WTC11 (cell line): ENCODE results near the gene VANGL2. TPM values are rescaled to one million over a fixed set of nuclear protein-coding genes. Genes with fewer than 3 reads are reported as not detected.

ENCODE experiments used
- ATAC-seq: fragments of 200-7000 bp; cut with Tn5 transposase; 2 replicates; pipeline ENCODE4 v1.10.0; 2021; ENCODE audit warnings: mild to moderate bottlenecking, moderate library complexity
- CTCF ChIA-PET: fragments of 300-600 bp; sonication (Branson Sonifier 250); formaldehyde crosslinking; loops from one replicate; lab custom pipeline; 2021; ENCODE audit warnings: antibody characterized with exemption; lab: Charles Lee
- POLR2A ChIA-PET: fragments of 350-600 bp; sonication (Branson Sonifier 250); formaldehyde crosslinking; loops from one replicate; lab custom pipeline; 2021; ENCODE audit warnings: antibody characterized with exemption; lab: Charles Lee
- DNase-seq: peaks from one replicate; pipeline ENCODE4 v3.0.0; 2021; ENCODE audit warnings: low spot score
- H3K27ac Mint-ChIP-seq: 2 replicates; pipeline ENCODE4 v1.8.0; 2021; ENCODE audit warnings: mixed read lengths
- H3K27me3 Mint-ChIP-seq: 2 replicates; pipeline ENCODE4 v1.8.0; 2021; ENCODE audit warnings: low read depth, mild to moderate bottlenecking, moderate library complexity, mixed read lengths
- H3K36me3 Mint-ChIP-seq: 2 replicates; pipeline ENCODE4 v1.8.0; 2021; ENCODE audit warnings: mixed read lengths
- H3K4me1 Mint-ChIP-seq: 2 replicates; pipeline ENCODE4 v1.8.0; 2022; ENCODE audit warnings: mixed read lengths
- H3K4me3 Mint-ChIP-seq: 2 replicates; pipeline ENCODE4 v1.8.0; 2021; ENCODE audit warnings: mild to moderate bottlenecking, moderate library complexity, mixed read lengths
- H3K9me3 Mint-ChIP-seq: 2 replicates; pipeline ENCODE4 v1.8.0; 2021; ENCODE audit warnings: mixed read lengths
- AR ChIP-seq: fragments of 250-450 bp; sonication (Bioruptor Pico); IDR thresholded peaks from 2 replicates; pipeline ENCODE4 v1.9.0; 2021; ENCODE audit warnings: mild to moderate bottlenecking
- FOXP4 ChIP-seq: sonication (generic); formaldehyde crosslinking; IDR thresholded peaks from 2 replicates; pipeline ENCODE4 v1.8.0; 2022; ENCODE audit warnings: mild to moderate bottlenecking, missing genetic modification reagents
- GRHL2 ChIP-seq: fragments of 250-450 bp; sonication (Bioruptor Pico); IDR thresholded peaks from 2 replicates; pipeline ENCODE4 v1.8.0; 2022; ENCODE audit warnings: mild to moderate bottlenecking, moderate library complexity; ENCODE audit not compliant: insufficient replicate concordance, severe bottlenecking
- NFYB ChIP-seq: sonication (generic); formaldehyde crosslinking; conservative IDR thresholded peaks from 2 replicates; pipeline ENCODE4 v1.8.0; 2022; ENCODE audit warnings: low read depth, missing genetic modification reagents
- SMAD4 ChIP-seq: sonication (generic); formaldehyde crosslinking; IDR thresholded peaks from 2 replicates; pipeline ENCODE4 v1.8.0; 2022; ENCODE audit warnings: mild to moderate bottlenecking, missing genetic modification reagents
- SP1 ChIP-seq: sonication (generic); formaldehyde crosslinking; conservative IDR thresholded peaks from 2 replicates; pipeline ENCODE4 v1.8.1; 2022; ENCODE audit warnings: missing genetic modification reagents
- STAT6 ChIP-seq: sonication (generic); formaldehyde crosslinking; conservative IDR thresholded peaks from 2 replicates; pipeline ENCODE4 v1.8.1; 2023; ENCODE audit warnings: mild to moderate bottlenecking, low read depth, missing genetic modification reagents, moderate library complexity
- TCF7 ChIP-seq: sonication (generic); formaldehyde crosslinking; IDR thresholded peaks from 2 replicates; pipeline ENCODE4 v1.8.0; 2022; ENCODE audit warnings: mild to moderate bottlenecking, low read depth, missing genetic modification reagents, moderate library complexity
- ZNF512 ChIP-seq: sonication (generic); formaldehyde crosslinking; IDR thresholded peaks from 2 replicates; pipeline ENCODE4 v1.8.1; 2022; ENCODE audit warnings: missing genetic modification reagents, borderline replicate concordance
- total RNA-seq: library from RNA; stranded (reverse); gene quantifications from 3 replicates; pipeline ENCODE4 v1.2.3, GENCODE V29; 2021

VANGL2 gene
- total RNA-seq, 1 experiment from 2014 or later, result 68.0 TPM

- POLR2A ChIA-PET, result no interaction called here
- peaks cover 98% of the 10 kb centered on the region for H3K4me1 Mint-ChIP-seq
- TF ChIP-seq STAT6 (CRISPR knock-in tag), result no peak
- TF ChIP-seq ZNF512 (CRISPR knock-in tag), result no peak
- peak overlapping the region; percentile 46 for H3K27ac Mint-ChIP-seq
- no peaks in the 10 kb centered on the region for H3K27me3 Mint-ChIP-seq
- DNase-seq (no peak), ATAC-seq (no peak)
- CTCF ChIA-PET, result interaction anchor here (2.1 to 3.0 kb wide), 2 partner anchors 10 to 31 kb away, joined by 7 to 19 read pairs; no protein-coding TSS in a partner anchor
- H3K4me3 Mint-ChIP-seq, result no peak overlapping the region
- no peaks in the 10 kb centered on the region for H3K9me3 Mint-ChIP-seq
- no peaks in the 10 kb centered on the region; the same call in 1 of the 2 replicates for H3K36me3 Mint-ChIP-seq
Measured at GRCh38 chr1:160406131-160406968, 6.0 kb downstream of the VANGL2 start.

- ATAC-seq (no peak), DNase-seq (no peak)
- no peaks in the 10 kb centered on the region for H3K9me3 Mint-ChIP-seq
- no peaks in the 10 kb centered on the region; the same call in 1 of the 2 replicates for H3K36me3 Mint-ChIP-seq
- no peak overlapping the region for H3K4me3 Mint-ChIP-seq
- H3K27ac Mint-ChIP-seq, result peak overlapping the region; percentile 61; the same call in 1 of the 2 replicates
- CTCF ChIA-PET, result interaction anchor here (0.8 to 3.0 kb wide), 5 partner anchors 8 to 215 kb away, joined by 3 to 19 read pairs (median 7); no protein-coding TSS in a partner anchor
- POLR2A ChIA-PET, result interaction anchor here (0.9 kb wide), 2 partner anchors 27 to 29 kb away, joined by 3 to 5 read pairs; no protein-coding TSS in a partner anchor
- peaks cover 86% of the 10 kb centered on the region for H3K4me1 Mint-ChIP-seq
- no peak for TF ChIP-seq SP1
- no peak for TF ChIP-seq GRHL2 (CRISPR knock-in tag)
- no peak for TF ChIP-seq NFYB (CRISPR knock-in tag)
- TF ChIP-seq FOXP4, result no peak
- no peak for TF ChIP-seq TCF7
- no peak for TF ChIP-seq SMAD4 (CRISPR knock-in tag)
- no peak for TF ChIP-seq AR
- TF ChIP-seq, all 79 proteins: peak for 0
- no peaks in the 10 kb centered on the region for H3K27me3 Mint-ChIP-seq
Measured at GRCh38 chr1:160407839-160408801, 7.8 kb downstream of the VANGL2 start.
